Naive thymus-derived CD8-positive, alpha-beta T cell (primary cell): ENCODE data around the gene P4HA2. TPM values are rescaled to one million over a fixed set of nuclear protein-coding genes. Genes with fewer than 3 reads are reported as not detected.

ENCODE experiments used
- ATAC-seq, 2 donors: fragments of 150-1000 bp; cut with Tn5 transposase in 1 of 2; sonication (Bioruptor Pico), chemical (Tn5 transposase) in 1 of 2; 1 replicate in 1 of 2; 2 replicates in 1 of 2; pipeline ENCODE4 v1.10.0; 2021; ENCODE audit warnings: mild to moderate bottlenecking in 2 of 2, moderate library complexity in 2 of 2
- POLR2A ChIA-PET: fragments of 350-600 bp; sonication (Branson Sonifier 250); formaldehyde crosslinking; loops from one replicate; lab custom pipeline; 2021; ENCODE audit warnings: antibody characterized with exemption; lab: Charles Lee
- DNase-seq, 10 donors: peaks; one replicate each; pipeline versions ENCODE4 v3.0.0 to v3.0.0-alpha.2; 2020 to 2022
- H3K27ac Mint-ChIP-seq, 10 donors: one replicate each; pipeline ENCODE4 v1.8.0; 2020 to 2022; ENCODE audit warnings: mild to moderate bottlenecking in 10 of 10, mixed read lengths in 10 of 10, moderate library complexity in 4 of 10, inconsistent platforms in 1 of 10
- H3K27me3 Mint-ChIP-seq, 5 donors: one replicate each; pipeline ENCODE4 v1.8.0; 2021 to 2022; ENCODE audit warnings: mixed read lengths in 5 of 5
- H3K36me3 Mint-ChIP-seq, 3 donors: one replicate each; pipeline ENCODE4 v1.8.0; 2020 to 2022; ENCODE audit warnings: mixed read lengths in 3 of 3, mild to moderate bottlenecking in 2 of 3, inconsistent platforms in 1 of 3
- H3K4me1 Mint-ChIP-seq, 4 donors: one replicate each; pipeline ENCODE4 v1.8.0; 2021 to 2022; ENCODE audit warnings: mixed read lengths in 4 of 4
- H3K4me3 Mint-ChIP-seq, 10 donors: one replicate each; pipeline ENCODE4 v1.8.0; 2020 to 2022; ENCODE audit warnings: mild to moderate bottlenecking in 10 of 10, mixed read lengths in 10 of 10, moderate library complexity in 6 of 10, inconsistent platforms in 1 of 10
- H3K9me3 Mint-ChIP-seq, 9 donors: one replicate each; pipeline ENCODE4 v1.8.0; 2020 to 2022; ENCODE audit warnings: mixed read lengths in 9 of 9, mild to moderate bottlenecking in 3 of 9, inconsistent platforms in 1 of 9, moderate library complexity in 1 of 9
- polyA plus RNA-seq, 3 donors: library from polyadenylated mRNA; unstranded; fragments of 300-500 nt; fragmentation: Illumina TruSeq; gene quantifications; one replicate each; pipeline ENCODE4 v1.2.3, GENCODE V29; 2021
- total RNA-seq, 8 experiments: library from RNA in 2 of 8; stranded (reverse) in 2 of 8; gene quantifications; one replicate each; pipeline ENCODE4 v1.2.3 and lab custom pipeline; 2021 to 2026

P4HA2 gene
- total and polyA plus RNA-seq, 5 experiments from 2014 or later: 1.2 TPM; not detected in 4

DNA sequence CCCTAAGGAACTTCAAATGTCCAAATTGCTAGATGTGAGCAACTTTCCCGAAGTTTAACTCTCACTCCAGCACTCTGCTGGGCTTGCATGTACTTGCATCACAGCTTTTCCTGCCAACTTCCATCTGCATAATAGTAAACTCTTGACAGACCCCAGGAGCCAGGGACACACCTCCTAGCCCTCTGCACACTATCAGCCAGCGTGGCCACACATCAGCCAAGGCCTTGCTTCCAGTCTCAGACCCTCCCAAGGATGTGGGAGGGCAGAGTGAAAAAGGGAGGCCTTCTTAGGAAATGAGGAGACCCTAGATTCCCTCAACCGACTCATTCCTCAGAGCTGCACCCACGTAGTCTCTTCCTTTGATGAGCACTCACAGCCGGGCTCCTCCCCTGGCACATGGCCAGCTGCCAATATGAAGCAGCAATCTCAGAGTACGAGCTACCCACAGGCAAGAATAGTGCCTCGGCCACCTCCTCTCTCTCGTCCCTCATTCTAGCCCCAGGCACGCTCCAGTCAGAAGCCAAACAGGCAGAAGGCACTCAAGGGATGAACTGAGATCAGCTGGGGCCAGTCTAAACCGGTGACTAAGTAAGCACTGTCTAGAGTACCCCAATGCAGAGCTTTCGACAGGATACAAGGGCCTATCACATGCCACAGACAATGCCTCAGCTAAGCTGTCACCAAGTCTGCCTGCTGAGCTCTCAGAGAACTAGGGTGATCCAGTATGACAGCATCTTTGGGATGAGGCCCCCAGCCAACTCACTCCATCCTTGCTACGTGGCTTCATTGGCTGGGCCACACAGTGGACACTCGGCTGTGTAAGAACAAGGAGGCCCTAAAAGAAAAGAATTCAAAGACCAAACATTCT, 2.3 kb downstream of the P4HA2 start:
- H3K4me1 Mint-ChIP-seq: peaks cover 16 to 42% (median 18%) of the 10 kb centered on the region in 4 donors
- ATAC-seq: peak; percentile 66 to 75
- POLR2A ChIA-PET: no interaction called here
- peaks cover 17 to 36% (median 28%) of the 10 kb centered on the region in 5 donors for H3K27me3 Mint-ChIP-seq
- H3K27ac Mint-ChIP-seq: peak overlapping the region in 1 of 10 donors; percentile 72
- peaks cover 0 to 7% (median 0%) of the 10 kb centered on the region in 3 donors for H3K36me3 Mint-ChIP-seq
- H3K4me3 Mint-ChIP-seq: peak overlapping the region in 7 of 10 donors; percentile 7 to 67 (median 52)
- DNase-seq: peak in 8 of 10 donors; percentile 15 to 75 (median 40)
- no peaks in the 10 kb centered on the region for H3K9me3 Mint-ChIP-seq

DNA sequence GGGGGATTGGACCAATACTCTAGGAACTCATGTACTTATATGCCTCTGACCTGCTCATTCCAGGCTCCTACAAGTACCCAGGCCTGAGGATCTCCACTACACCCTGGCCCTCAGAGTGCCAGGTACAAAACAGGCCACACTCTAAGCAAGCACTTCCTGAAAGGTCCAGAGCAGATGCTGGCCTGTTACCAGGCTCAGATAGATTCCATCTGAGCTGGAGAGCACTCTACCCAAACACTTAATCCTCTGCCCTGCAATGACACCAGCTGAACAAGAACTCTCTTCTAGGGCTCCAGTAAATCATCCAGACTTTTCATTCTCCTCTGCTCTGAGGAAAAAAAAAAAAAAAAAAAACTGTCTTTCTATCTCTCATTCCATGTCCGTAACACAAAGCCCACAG, 2.9 kb downstream of the P4HA2 start:
- Mint-ChIP-seq H3K27ac (no peak overlapping the region), H3K4me1 (peaks cover 14 to 37% (median 16%) of the 10 kb centered on the region in 4 donors), H3K9me3 (no peaks in the 10 kb centered on the region), H3K27me3 (peaks cover 12 to 30% (median 22%) of the 10 kb centered on the region in 5 donors), H3K4me3 (no peak overlapping the region), H3K36me3 (peaks cover 0 to 4% (median 0%) of the 10 kb centered on the region in 3 donors)
- POLR2A ChIA-PET: interaction anchor here (0.5 kb wide), 1 partner anchor 23 kb away, joined by 7 read pairs; no protein-coding TSS in a partner anchor
- no peak for ATAC-seq
- peak in 1 of 10 donors; percentile 21 for DNase-seq

DNA sequence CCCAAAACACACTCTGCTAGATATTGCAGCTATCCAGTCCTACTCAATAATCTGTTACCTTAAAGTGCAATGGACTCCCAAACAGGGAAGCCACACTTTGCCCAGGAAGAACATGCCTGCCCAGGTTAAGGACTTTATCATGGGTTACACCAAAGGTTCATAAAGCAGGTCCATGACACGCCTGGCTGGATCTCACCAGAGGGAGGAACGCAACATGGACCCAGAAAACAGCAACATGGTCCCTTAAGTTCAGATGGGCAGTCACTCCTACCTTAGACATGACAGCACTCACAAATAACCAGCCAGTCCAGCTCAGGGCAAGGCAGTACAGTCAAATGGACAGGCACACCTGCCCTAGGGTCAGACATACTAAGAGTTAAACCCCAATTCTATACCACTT, 3.8 kb downstream of the P4HA2 start:
- H3K4me1 Mint-ChIP-seq: peaks cover 9 to 29% (median 11%) of the 10 kb centered on the region in 4 donors
- ATAC-seq (no peak), DNase-seq (no peak)
- POLR2A ChIA-PET: interaction anchor here (0.5 kb wide), 1 partner anchor 24 kb away, joined by 7 read pairs; no protein-coding TSS in a partner anchor
- peaks cover 4 to 22% (median 13%) of the 10 kb centered on the region in 5 donors for H3K27me3 Mint-ChIP-seq
- H3K36me3 Mint-ChIP-seq: no peaks in the 10 kb centered on the region
- H3K9me3 Mint-ChIP-seq: no peaks in the 10 kb centered on the region
- no peak overlapping the region for H3K27ac Mint-ChIP-seq
- no peak overlapping the region for H3K4me3 Mint-ChIP-seq

DNA sequence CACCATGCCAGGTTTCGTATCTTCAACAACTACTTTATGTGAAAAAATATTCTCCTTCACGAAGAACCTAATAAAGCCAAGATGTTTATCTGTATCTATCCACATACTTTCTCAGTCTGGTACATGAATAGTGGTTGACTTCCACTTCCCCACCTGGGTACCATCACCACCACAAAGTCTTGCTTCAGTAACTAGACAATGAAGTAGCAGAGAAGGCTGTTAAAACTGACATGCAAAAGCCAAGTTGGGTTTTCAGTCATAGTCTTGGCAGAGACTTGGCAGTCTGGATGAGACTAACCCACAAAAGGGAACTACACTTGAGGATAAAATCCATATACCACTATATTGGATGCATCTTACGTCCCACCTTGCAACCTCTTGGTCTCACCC, 5.0 kb downstream of the P4HA2 start:
- Mint-ChIP-seq H3K27ac (no peak overlapping the region), H3K4me1 (peaks cover 9 to 26% (median 11%) of the 10 kb centered on the region in 4 donors), H3K9me3 (no peaks in the 10 kb centered on the region), H3K4me3 (no peak overlapping the region), H3K27me3 (peaks cover 3 to 17% (median 9%) of the 10 kb centered on the region in 5 donors), H3K36me3 (no peaks in the 10 kb centered on the region)
- no peak for ATAC-seq
- POLR2A ChIA-PET: no interaction called here
- no peak for DNase-seq

DNA sequence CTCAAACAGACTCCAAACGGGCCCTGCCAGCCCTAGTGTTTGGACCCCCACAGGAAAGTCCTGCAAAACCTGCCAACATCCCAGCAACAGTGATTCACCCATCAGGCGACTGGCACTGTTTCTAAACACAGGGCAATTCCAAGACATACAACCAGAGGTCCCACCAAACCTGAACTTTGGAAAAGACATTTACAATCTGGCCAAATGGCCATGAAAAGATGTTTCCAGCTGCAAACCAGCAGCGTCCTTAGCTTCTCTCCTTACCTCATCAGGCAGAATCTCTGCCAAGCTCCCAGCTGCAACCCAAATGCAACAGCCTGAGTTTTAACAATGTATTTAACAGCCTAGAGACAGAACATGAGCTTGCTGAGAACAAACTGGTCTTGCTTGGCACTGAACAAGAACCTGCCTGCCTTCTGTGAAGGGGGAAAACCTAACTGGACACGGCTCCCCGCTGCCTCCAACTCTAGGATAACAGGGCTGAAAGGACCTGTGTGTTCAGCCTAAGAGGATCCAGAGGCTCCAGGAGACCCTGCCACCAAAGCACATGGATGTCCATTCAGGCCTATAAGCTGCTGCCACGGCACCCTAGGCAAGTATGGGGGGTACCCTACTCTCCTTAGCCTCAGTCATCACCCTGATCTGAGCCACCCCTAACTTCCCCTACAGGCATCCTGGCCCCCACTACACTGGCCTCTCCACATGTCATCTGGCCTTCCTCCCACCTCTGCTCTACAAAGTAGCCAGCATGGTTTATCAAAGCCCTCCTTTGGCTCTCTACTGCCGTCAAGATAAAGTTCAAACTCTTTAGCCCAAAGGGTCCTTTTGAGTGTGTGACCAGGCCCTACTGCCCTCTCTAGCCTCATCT, 5.6 kb downstream of the P4HA2 start:
- Mint-ChIP-seq H3K4me3 (no peak overlapping the region), H3K27me3 (peaks cover 3 to 15% (median 9%) of the 10 kb centered on the region in 5 donors), H3K4me1 (peaks cover 9 to 25% (median 11%) of the 10 kb centered on the region in 4 donors), H3K36me3 (no peaks in the 10 kb centered on the region), H3K27ac (no peak overlapping the region), H3K9me3 (no peaks in the 10 kb centered on the region)
- no peak for ATAC-seq
- POLR2A ChIA-PET: no interaction called here
- peak in 1 of 10 donors; percentile 50 for DNase-seq

DNA sequence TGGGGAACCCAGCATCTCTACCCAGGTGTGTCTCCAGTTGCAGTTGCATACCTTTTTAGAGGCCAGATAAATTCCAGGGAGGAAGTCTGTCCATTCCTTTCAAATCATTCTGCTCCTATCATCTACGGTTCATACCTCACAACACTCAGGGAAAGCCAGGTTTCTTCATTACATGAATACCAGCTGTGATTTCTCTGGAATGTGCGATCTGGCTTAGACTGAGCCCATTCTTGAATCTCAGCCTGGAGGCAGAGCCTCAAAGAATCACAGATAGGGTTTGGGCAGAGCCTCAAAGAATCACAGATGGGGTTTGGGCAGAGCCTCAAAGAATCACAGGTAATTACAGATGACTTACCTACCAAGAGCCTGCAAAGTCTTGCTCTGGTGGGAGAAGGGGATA, 7.2 kb downstream of the P4HA2 start:
- Mint-ChIP-seq H3K4me3 (no peak overlapping the region), H3K9me3 (no peaks in the 10 kb centered on the region), H3K4me1 (peaks cover 6 to 11% (median 7%) of the 10 kb centered on the region in 4 donors), H3K36me3 (no peaks in the 10 kb centered on the region), H3K27me3 (peaks cover 0 to 11% (median 2%) of the 10 kb centered on the region in 5 donors), H3K27ac (no peak overlapping the region)
- no peak for DNase-seq
- ATAC-seq: no peak
- POLR2A ChIA-PET: no interaction called here

DNA sequence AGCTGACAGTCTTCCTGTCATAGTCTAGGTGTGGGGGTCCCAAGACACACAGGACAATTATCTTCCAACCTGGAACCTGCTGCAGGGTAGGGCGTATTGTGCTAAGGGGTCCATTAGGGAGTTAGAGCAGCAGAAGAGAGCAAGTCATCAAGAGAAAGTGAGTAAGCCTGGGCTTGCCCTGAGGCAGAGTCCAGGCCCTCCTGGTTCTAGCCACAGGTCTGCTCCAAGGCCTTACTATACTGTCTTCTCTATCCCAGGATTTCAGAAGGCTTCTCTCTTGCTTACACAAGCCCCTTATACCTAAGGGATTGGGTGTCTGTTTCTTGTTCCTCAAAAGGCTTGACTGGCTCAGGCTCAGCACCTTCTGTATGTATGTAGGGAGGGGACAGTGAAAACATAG, 7.7 kb downstream of the P4HA2 start:
- Mint-ChIP-seq H3K4me3 (no peak overlapping the region), H3K4me1 (peaks cover under 1 to 7% (median 2%) of the 10 kb centered on the region in 4 donors), H3K27me3 (peaks cover 0 to 6% (median under 1%) of the 10 kb centered on the region in 5 donors), H3K9me3 (no peaks in the 10 kb centered on the region), H3K36me3 (no peaks in the 10 kb centered on the region), H3K27ac (no peak overlapping the region)
- no peak for DNase-seq
- no peak for ATAC-seq
- POLR2A ChIA-PET: no interaction called here

DNA sequence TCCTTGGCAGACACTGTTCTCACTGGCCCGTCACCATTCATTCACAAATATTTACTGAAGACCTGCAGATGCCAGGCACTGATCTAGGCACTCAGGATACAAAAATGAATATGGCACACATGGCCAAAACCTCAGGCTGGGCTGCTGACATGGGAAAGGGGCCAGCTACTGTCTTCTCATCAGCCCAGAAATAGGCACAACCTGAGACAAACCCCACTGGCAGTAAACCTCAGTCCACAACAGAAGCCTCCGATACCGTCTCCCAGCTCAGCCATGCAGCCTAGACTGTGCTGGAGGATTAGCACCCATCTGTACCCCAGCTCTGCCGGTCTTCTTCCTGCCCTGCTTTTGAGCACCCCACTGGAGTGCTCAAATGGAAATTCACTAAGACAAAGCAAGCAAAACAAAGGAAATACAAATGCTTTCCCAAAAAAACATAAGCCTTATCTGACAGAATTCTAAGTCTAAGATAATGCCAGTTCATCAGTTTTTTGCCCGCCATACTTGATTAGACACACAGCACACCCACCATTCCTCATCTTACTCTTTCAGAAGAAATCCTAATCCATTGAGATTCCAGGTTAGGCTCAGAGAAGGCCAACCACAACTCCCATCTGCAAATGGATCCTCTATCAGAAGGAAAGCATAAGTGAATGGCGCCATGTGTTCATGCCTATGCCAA, 8.2 kb downstream of the P4HA2 start:
- Mint-ChIP-seq H3K27me3 (peaks cover 0 to 6% (median 0%) of the 10 kb centered on the region in 5 donors), H3K27ac (no peak overlapping the region), H3K9me3 (no peaks in the 10 kb centered on the region), H3K4me1 (peaks cover 0 to 7% (median 0%) of the 10 kb centered on the region in 4 donors), H3K36me3 (no peaks in the 10 kb centered on the region), H3K4me3 (no peak overlapping the region)
- DNase-seq (peak in 1 of 10 donors; percentile 22), ATAC-seq (no peak)
- POLR2A ChIA-PET: no interaction called here

DNA sequence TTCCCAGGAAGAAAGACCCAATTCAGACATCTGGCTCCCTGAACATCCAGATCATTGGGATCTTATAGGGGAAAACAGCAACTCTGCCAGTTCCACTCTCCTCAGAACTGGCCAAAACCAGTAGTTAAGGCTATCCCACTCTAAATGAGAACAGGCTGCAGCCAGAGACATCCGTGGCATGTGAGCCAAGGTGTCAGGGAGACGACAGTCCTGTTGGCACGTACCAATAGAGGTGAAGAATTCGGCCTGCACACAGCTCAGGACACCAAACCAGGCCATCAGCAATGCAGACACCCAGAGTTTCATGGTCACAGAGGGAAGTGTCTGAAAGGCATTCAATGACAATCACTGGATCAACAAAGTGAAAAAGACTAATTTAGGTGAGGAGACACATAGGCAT, 9.3 kb downstream of the P4HA2 start:
- no peaks in the 10 kb centered on the region for H3K9me3 Mint-ChIP-seq
- H3K27ac Mint-ChIP-seq: no peak overlapping the region
- peaks cover 0 to 7% (median 0%) of the 10 kb centered on the region in 4 donors for H3K4me1 Mint-ChIP-seq
- H3K36me3 Mint-ChIP-seq: no peaks in the 10 kb centered on the region
- POLR2A ChIA-PET: no interaction called here
- no peak overlapping the region for H3K4me3 Mint-ChIP-seq
- H3K27me3 Mint-ChIP-seq: peaks cover 0 to 2% (median 0%) of the 10 kb centered on the region in 5 donors
- ATAC-seq (no peak), DNase-seq (peak in 1 of 10 donors; percentile 4)

DNA sequence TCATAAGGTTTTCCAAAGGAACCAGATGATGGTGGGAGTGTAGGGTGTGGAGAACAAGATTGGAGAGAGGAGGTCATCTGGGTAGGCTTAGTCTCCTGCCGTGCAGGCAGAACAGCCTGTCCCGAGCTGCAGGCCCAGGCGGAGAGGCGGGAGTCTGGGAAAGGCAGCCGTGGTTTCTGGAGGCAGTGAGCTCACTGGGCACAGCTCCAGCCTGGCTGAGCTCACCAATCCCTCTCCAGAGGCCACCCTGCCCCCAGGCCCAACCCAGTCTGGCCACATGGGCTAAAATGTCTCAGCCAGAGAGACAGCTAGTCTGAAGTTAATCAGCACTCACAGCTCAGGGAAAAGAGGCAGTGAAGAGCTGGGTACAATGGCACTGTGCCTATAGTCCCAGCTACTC, 12.3 kb downstream of the P4HA2 start:
- DNase-seq (peak in 1 of 10 donors; percentile 51), ATAC-seq (no peak)
- POLR2A ChIA-PET: interaction anchor here (1.0 kb wide), 1 partner anchor 13 kb away, joined by 3 read pairs; no protein-coding TSS in a partner anchor
- no peaks in the 10 kb centered on the region for H3K4me1 Mint-ChIP-seq
- no peak overlapping the region for H3K4me3 Mint-ChIP-seq
- no peak overlapping the region for H3K27ac Mint-ChIP-seq
- H3K9me3 Mint-ChIP-seq: no peaks in the 10 kb centered on the region
- H3K36me3 Mint-ChIP-seq: no peaks in the 10 kb centered on the region
- H3K27me3 Mint-ChIP-seq: peaks cover 0 to 2% (median 0%) of the 10 kb centered on the region in 5 donors

DNA sequence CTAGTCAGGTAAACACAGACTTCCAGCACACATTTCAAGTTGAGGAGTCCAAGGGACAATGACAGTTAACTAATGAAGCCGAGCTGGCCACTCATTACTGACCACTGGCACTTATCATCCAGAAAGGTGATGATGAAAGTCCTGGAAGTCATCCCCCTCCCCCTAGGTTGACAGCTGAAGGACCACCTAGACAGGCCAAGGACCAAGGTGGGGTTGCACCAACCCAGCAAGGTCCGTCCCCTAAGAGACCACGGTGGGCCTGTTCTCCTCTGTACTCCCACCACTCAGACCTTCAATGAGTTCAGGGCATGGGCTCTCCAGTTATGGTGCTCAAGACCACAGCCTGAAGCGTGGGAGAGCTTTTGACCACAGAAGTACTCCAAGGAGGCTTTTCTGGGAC, 13.2 kb downstream of the P4HA2 start:
- ATAC-seq (no peak), DNase-seq (peak in 1 of 10 donors; percentile 11)
- H3K27me3 Mint-ChIP-seq: peaks cover 0 to 2% (median 0%) of the 10 kb centered on the region in 5 donors
- H3K36me3 Mint-ChIP-seq: no peaks in the 10 kb centered on the region
- no peak overlapping the region for H3K4me3 Mint-ChIP-seq
- no peak overlapping the region for H3K27ac Mint-ChIP-seq
- H3K4me1 Mint-ChIP-seq: no peaks in the 10 kb centered on the region
- POLR2A ChIA-PET: no interaction called here
- no peaks in the 10 kb centered on the region for H3K9me3 Mint-ChIP-seq

DNA sequence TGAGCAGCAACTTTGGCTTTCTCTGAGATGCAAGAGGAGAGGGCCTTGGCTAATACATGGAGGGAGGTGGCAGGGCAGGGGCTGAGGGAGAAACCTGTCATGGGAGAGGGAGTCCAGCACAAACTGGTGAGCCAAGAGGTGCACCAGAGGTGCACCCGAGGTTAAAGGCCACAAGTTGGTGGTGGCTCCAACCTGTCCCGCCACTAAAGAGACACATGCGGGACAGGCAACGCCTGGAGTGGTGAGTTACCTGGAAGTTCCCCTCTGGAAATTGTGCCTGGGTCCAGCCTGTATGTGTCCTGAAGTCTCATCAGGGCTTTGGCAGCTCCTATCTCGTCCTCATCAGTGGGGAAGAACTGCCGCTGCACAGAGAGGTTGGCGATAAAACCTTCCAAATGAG, 14.0 kb downstream of the P4HA2 start:
- Mint-ChIP-seq H3K36me3 (no peaks in the 10 kb centered on the region), H3K9me3 (no peaks in the 10 kb centered on the region), H3K27ac (no peak overlapping the region), H3K27me3 (peaks cover 0 to 2% (median 0%) of the 10 kb centered on the region in 5 donors), H3K4me3 (no peak overlapping the region), H3K4me1 (no peaks in the 10 kb centered on the region)
- ATAC-seq (no peak), DNase-seq (peak in 1 of 10 donors; percentile 19)
- POLR2A ChIA-PET: no interaction called here
